HG03575 (cell line): ENCODE results near the gene CREB3L1.

ENCODE experiments used
- ATAC-seq: cut with Tn5 transposase; IDR thresholded peaks from one replicate; pipeline ENCODE4 v1.9.1; 2021; ENCODE audit not compliant: unreplicated experiment, insufficient number of reproducible peaks, low FRiP score; ENCODE audit errors: extremely low read depth

The CREB3L1 gene

DNA sequence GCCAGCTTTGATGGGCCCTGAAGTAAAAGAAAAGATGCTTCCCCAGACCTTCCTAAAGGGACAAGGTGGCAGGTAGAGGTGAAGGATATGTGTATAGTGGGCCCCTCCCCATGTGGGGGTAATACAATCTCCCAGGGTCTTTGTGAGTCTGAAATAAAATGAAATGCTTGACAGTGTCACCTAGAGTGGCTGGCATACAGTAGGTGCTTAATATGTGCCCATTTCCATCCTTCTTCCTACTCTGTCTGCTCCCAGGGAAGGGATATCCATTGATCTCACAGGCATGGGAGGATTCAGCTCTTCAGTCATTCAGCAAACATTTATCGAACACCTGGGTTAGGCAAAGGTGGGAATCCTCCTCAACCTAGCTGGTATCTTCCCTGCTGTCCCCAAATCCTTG is 6.1 kb upstream of the CREB3L1 start:
- no peak for ATAC-seq

DNA sequence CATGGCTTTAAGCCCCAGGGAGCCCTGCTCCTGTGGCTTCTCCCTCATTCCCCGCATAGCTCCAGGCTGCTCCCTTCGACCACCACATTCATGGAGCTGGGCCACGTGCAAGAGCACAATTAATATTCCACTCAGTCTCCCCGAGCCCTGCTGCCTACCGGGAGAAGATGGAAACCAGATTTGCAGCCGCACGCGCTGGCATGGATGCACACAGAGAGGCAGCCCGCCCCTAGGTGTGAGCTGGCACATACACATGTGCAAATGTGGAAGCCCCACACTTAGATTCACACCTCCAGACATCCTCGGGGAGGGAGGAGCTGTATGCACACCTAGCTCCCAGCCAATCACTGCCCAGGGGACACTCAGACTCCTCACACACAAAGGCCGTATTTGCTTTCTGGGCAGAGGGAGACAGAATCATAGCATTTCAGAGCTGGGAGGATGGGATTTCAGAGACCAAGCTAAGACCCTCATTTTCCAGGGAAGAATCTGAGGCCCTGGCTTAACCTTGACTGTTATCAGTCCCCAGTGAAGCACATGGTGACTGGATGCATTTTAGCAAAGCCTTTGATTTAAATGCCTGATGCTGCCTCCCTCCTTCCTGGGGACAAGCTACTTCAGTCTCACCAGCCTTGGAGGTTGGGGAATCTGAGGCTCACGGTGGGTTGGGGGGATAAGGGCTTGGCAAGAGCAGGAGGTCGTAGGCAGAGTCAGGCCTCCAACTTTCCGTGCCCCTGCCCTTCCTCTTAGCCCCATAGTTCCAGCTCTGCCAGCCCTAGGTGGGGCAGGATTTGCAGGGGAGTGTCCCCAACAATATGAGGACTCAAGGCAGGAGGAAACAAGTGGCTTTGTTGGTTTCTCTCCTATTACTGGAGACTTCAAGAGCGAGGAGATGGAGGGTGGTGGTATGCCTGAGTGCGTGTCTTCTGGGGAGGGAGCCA is 5.3 kb upstream of the CREB3L1 start:
- no peak for ATAC-seq

DNA sequence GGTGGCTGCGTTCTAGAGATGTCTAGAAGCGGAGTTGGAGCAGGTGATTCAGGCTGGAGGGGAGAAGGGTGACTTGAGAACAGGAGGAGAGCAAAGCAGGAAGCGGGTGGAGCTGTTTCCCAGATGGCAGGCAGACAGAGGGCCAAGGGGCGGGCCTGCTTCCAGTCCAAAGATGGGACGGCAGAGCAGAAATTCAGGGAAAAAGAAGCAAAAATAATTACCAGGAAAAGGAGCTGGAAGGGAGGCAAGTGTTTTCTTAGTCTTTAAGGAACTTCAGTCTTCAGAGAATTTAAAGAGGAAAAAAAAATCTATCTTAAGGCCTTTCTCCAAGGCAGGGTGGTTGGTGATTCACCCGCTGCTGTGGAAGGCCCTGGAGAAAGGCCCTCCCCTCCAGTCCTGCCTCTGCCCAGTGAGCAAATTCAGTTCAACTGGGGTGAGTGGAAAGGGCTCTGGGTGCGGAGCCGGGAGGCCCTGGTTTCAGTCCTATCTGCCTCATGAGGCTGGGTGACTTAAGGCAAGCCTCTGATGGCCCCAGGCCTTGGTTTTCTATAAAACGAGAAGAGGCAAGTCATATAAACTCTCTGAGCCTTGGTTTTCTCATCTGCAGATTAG is 4.5 kb upstream of the CREB3L1 start:
- no peak for ATAC-seq

DNA sequence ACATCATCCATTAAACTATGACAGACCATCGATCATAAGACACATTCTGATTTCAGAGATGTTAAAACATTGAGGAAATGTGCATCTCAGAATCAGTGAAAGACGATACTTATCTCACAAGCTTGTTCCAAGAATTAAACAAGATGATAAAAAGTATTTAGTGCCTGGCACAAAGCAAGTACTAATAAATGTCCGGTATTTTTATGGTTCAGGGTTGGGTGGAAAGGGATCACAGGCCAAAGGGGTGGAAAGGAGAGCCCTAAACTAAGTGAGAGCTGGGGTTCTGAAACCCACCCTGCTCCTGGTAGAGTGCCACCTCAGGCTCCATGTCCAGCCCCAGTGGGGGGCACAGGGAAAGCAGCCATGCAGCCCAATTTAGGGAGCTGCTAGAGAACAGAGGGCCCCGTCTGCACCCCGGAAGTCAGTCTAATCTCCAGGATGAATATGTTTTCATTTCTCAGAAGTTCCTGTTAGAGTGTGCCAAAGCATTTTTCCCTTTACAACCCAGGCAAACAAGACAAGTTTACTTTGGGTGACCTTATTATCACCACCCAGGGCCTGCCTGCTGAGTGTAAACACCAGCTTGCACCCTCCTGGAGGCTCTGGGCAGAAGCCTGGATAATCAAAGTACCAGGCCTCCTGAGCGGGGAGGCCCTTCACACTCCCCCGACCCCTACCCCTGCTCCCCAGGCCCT is 3.8 kb upstream of the CREB3L1 start:
- ATAC-seq: no peak

DNA sequence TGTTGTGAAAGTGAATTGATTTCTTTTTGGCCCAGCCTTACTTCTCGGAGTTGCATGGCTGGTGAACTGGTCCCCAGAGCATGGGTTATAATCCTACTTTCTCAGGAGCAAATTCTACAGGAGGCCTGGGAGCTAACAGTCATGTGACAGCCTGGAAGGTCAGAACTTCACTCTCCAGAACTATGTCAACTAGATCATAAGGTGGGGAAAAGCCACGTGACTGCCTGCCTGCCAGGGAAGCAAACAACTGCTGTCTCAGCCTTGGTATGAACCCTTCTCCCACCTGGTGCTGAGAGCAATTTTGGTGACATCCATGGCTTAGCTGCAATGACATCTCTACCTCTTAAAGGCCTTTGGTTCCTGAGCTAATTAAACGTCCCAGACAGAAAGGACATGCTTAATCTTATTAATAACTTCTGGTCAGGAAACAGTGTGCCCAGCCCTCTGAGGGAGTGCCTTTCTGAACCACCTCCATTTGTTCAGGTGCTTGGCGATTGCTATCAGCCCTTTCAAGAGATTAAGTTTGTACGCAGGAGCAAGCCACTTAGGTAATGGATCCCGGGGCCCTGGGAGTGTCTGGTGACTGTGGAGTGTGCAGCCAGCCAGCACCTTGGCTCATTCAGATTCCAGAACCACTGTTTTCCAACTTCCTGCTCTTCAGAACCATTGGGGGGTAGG is 1.4 kb upstream of the CREB3L1 start:
- ATAC-seq: no peak

DNA sequence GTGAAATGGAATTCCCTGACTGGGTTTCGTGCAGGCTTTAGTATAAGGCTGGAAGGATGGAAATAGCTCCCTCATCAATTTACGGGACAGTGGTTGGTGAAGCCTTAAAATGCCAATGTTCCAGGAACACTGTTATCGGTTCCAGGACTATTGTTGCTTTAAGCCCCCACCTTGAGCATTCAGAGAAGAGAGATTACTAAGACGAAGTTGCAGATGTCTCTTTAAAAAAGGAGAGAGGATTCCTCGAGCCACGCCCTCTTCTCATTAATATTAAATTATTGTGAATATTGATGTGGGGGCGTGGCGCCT is 195 bp upstream of the CREB3L1 start:
- ATAC-seq: no peak

DNA sequence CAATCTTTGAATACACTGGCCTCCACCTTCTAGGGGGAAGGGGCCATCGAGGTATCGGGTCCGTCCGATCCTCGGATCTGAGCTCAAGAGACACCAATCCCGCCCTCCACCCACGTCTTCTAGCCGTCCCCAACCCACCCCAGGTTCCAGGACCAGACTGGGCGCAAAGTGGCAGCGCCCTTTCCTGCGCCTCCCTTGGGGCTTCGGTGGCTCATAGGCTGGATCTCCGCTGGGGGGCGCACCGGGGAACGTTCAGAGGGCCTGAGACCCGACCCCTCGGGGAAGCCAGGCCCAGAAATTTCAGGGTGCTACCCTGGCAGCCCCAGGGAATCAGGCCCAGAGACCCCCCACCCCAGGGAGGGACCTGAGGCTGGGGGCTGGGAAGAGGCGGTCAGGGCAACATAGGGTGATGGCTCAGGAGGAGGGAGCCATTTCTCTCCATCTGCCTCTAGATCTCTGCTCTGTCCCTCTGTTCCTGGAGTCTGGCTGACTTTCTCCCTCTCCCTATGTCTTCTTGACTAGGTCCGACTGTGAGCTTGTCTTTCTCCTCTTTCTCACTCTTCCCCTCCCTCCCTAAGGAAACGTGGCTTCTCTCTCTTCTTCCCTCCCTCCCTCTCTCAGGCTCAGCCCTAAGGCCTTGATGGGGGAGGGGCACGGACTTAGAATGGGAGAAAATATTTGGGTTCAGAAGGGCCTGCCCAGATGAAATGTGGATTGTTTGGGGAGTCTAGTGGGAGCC is 1.1 kb downstream of the CREB3L1 start:
- no peak for ATAC-seq

DNA sequence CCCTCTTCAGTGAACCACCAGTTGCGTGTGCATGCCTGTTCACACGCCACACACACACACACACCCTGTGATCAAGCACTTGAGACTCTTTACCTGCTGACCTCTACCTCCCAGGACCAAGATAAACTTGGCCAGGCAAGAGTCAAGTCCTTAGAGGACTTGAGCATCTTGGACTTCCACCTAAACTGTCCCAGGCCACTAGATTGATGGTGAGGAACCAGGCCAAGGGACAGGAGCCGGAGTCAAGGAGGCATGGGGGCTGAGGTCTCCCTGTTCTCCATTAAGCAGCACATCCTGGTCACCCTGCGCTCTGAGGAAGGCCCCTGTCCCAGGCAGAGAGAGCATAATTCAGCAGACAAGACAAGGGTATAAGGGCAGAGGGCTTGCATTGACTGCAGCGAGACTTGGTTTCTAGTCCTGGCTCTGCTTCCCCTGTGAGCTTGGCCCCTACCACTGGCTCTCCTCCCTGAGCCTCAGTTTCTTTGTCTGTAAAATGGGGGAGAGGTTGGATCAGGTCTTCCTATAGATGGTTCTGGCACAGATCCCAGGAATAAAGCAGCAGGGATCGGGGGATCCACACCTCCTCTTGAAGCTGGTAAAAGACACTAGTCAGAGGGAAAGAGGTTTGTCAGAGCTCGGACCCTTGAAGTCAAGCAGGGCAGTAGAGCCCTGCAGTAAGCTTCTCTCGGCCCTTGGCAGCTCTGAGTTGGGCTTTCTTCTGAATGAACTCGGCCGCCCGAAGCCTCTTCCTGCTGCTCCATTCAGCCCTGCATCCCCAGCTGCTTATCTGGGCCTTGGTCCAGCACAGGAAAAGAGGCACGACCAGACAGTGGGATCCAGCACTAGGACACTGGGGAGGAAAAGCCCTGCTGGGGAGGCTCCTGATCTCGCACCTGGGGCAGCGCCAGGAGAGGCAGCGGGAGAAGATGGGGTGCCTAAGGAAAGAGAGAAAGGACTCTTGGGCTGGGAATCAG is 2.0 kb downstream of the CREB3L1 start:
- ATAC-seq: no peak

DNA sequence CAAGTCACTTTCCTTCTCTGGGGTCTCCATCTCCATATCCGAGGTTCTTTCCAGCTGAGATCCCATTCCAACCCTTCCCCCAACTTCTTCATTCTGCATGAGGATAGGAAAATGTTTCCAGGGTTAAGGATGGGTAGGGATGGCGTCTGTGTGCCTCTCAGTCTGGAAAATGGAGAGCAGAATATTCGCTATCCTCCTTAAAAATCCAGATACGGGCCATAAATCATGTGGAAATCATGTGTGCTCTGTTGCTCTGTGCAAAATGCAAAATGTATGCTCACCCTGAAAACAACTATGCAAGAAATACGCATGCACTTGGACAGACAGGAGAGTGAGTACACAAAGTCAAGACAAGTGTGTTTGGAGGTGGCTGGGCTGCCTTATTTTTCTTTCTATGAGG is 3.2 kb downstream of the CREB3L1 start:
- ATAC-seq: no peak

DNA sequence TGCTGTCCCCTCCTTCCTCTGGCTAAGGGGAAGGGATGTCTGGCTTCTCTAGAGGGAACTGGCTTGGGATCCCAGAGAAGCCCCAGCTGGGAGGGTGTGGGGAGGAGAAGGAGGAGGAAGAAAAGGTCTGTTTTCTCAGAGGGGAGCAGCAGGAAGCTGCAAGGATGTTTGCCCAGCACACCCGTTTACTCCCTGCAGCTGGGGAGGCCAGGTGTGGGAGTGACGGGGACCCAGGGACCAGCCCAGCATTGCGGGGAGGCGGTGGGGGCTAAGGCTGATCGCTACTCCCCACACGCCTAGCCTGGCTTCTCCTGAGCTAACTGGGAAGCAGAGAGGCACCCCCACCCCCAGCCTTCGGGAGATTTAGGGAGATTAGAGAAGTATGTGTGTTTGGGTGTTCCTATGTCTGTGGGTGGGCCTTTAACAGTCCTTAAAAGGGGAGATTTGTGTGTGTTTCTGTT is 3.9 kb downstream of the CREB3L1 start:
- no peak for ATAC-seq

DNA sequence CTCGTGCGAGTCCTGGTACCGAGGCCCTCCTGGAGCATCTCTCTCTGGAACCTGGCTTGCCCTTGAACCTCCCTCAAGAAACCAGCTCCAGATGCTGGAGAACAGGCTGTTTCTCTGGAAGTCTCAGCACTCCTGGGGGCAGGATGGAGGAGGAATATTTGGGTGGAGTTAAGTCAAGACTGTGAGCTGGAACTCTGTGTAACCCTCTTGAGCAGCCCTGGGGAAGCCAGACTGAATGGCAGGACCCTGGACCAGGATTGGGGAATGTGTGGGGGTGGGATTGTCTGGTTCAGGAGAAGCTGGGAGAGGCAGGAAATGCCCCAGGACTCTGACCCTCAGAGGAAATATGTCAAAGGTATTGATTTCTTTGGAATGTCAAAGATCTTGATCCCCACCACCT is 7.7 kb downstream of the CREB3L1 start:
- no peak for ATAC-seq

DNA sequence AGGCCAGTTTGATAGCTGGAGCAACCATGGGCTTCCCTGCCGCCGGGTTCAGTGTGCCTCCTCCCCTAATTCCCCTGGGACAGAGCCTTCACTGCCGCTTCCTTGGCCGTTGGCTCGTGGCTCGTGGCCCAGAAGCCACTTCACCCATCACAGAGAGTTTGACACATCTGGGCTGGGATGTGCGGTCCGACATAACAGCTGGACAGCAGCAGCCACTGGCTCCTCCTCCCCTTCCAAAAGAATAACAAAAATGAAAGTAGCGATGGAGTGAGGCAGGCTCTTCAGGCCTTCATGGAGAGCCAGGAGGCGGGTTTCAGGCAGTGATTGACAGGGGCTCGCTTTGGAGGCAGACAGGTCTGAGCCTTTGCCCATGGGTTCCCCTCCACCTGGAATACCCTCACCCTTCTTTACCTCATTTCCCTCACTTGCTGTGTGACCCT is 8.2 kb downstream of the CREB3L1 start:
- no peak for ATAC-seq

DNA sequence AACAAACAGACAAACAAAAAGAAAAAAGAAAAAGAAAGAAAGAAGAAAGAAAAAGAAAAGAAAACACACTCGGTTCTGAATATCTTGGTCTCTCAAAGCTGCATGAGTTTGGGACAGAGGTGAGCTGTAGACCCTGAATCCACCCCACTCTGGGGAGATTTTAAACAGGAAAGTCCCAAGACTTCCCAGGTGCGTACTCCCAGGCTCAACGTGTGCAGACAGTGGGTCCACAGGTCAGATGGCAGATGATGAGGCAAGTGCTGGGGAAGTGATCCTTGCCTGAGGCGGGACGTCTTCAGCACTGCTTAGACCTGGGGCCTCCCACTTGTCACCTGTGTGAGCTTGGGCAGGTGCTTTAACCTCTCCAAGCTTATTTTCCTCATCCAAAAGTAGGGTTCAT is 9.3 kb downstream of the CREB3L1 start:
- ATAC-seq: no peak

DNA sequence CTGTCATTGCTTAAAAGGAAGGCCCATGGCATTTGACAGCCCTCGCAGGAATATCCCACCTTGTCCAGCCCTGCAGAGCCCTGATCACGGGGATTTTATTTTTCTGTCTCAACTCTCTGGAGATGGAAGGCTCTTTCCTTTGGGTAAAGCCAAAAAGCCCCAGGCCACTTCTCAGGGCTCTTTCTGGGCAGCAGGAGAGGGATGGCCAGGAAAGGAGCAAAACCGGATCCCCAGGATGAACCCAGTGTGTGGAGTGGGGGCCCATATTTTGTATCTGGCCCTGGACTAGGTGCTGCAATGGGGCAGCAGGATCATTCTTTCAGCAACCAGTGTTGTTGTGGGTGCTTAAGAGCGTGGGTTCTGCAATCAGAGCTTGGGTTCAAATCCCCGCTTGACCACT is 11.0 kb downstream of the CREB3L1 start:
- no peak for ATAC-seq

DNA sequence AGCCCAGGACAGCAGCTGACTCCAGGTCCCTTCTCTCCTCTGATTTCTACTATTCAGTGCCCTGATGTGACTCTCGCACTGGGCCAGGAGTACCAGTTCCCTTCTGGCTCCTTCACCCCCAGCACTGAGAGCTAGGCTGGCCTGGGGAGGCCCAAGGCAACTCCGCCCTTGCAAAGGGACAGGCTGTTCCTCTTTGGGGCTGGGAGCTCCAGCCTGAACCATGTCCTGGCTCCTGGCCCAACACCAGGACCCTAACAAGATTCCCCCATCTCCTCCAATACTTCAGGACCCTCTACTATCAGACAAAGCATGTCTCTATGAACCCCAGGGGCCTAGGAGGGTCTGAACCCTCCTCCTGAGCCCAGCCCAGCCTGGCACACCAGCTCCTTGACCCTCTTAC is 12.5 kb downstream of the CREB3L1 start:
- no peak for ATAC-seq

DNA sequence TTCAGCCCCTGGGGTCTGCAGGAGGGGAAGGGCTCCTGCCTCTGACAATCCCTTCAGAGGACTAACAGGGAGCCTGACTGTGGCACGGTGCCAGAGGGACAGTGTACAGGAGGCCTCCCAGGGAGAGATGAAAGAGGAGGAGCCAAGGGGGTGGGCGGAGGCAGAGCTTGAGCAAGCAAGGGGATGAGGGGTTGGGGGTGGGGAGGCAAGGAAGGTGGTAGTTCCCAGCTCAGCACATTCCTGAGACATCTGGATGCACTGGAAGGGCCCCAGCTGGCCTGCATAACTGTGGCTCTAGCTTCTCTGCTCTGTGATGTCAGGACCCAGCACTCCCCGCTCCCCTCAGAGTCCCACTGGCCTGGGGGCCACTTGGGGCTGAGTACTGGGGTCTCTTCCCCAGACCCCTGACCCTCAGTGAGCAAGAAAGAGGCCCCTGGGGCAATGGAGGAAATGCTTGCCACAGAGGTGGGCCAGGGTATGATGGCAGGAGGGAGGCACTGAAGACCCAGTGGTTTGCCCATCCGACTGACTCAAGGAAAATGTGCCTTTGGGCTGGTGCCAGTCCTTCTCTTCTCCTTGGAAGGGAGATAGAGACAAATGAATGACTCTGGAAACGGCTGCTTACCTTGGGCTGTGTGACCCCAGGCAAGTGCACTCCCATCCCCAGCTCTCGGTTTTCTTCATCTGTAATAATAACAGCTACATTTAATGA is 13.3 kb downstream of the CREB3L1 start:
- ATAC-seq: no peak

DNA sequence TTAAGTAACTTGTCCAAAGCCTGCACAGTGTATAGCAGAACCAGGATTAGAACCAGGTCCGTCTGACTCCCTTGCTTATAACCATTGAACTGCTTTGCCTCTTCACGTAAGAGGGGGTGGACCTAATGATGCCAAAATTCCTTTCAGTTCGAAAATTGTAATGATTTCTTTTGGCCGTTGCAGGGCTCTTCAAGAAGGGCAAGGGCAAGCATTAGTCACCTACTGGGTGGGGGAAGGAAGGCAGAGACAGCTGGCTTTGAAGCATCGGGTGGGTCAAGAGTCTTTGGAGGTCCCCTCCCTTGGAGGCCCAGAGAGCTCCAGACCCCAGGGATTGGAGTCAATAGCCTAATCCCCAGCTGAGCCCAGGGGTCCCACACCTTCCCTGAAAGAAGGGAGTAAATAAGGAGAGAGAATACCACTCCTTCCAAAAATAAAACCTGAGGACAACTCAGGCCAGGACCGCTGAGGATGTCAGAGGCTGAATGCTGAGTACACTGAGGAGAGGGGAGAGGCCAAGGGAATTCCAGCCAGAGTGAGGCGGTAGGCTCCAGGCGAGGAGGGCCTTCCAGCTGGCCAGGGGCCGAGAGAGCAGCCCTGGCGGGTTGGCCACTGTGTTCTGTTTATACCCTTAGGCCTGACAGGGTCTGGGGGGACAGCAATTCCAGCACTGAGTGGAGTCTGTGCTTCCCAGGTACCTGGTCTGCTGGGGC is 14.1 kb downstream of the CREB3L1 start:
- no peak for ATAC-seq
